Measurements from ENCODE around the gene KIAA1217.

The KIAA1217 gene

GRCh38 chr10:24378126-24378920, 169.4 kb downstream of the KIAA1217 start:
- DNase-seq (ENCODE audit: insufficient read length, low spot score) (no peak), FAIRE-seq (no peak)
- no peak for TF ChIP-seq CTCF (IDR thresholded peaks at IDR 0.05; ENCODE audit: insufficient read depth, missing control alignments)

GRCh38 chr10:24381235-24382010, 172.5 kb downstream of the KIAA1217 start:
- no peak for DNase-seq (ENCODE audit: insufficient read length, low spot score)
- no peak for FAIRE-seq
- TF ChIP-seq CTCF (IDR thresholded peaks at IDR 0.05; ENCODE audit: insufficient read depth, missing control alignments), result no peak

GRCh38 chr10:24382045-24382444, 173.1 kb downstream of the KIAA1217 start:
- no peak for FAIRE-seq
- DNase-seq (ENCODE audit: insufficient read length, low spot score), result no peak
- TF ChIP-seq CTCF (IDR thresholded peaks at IDR 0.05; ENCODE audit: insufficient read depth, missing control alignments), result no peak

- no peak for FAIRE-seq
- TF ChIP-seq CTCF (IDR thresholded peaks at IDR 0.05; ENCODE audit: insufficient read depth, missing control alignments), result no peak
- no peak for DNase-seq (ENCODE audit: insufficient read length, low spot score)
Observed at GRCh38 chr10:24382596-24382978, 173.6 kb downstream of the KIAA1217 start.

GRCh38 chr10:24382979-24383663, 174.2 kb downstream of the KIAA1217 start:
- TF ChIP-seq CTCF (IDR thresholded peaks at IDR 0.05; ENCODE audit: insufficient read depth, missing control alignments), result no peak
- DNase-seq (ENCODE audit: insufficient read length, low spot score) (no peak), FAIRE-seq (no peak)

GRCh38 chr10:24383681-24384106, 174.8 kb downstream of the KIAA1217 start:
- no peak for FAIRE-seq

More at GRCh38 chr10:24383681-24384106, 174.8 kb downstream of the KIAA1217 start:
- no peak for DNase-seq (ENCODE audit: insufficient read length, low spot score)
- TF ChIP-seq CTCF (IDR thresholded peaks at IDR 0.05; ENCODE audit: insufficient read depth, missing control alignments), result peak; percentile 23
